Activated naive CD8-positive, alpha-beta T cell treated with anti-CD3 and anti-CD28 coated beads, Interleukin-2, amount 50 U/mL, for 24 hours (primary cell): Measurements from ENCODE around the gene OTULIN.
A peak's percentile ranks its signal among the peaks of the same experiment; 100 is the strongest.

Experiments
- ATAC-seq: fragments of 150-1000 bp; cut with Tn5 transposase; one replicate; pipeline ENCODE4 v1.10.0; 2021
- DNase-seq: peaks from one replicate; pipeline ENCODE4 v3.0.0; 2021
- H3K27ac Mint-ChIP-seq: one replicate; pipeline ENCODE4 v1.8.0; 2021; ENCODE audit warnings: mild to moderate bottlenecking, mixed read lengths
- H3K27me3 Mint-ChIP-seq: one replicate; pipeline ENCODE4 v1.8.0; 2021; ENCODE audit warnings: mixed read lengths
- H3K36me3 Mint-ChIP-seq: one replicate; pipeline ENCODE4 v1.8.0; 2021; ENCODE audit warnings: low read depth, mixed read lengths
- H3K4me1 Mint-ChIP-seq: one replicate; pipeline ENCODE4 v1.8.0; 2021; ENCODE audit warnings: mixed read lengths
- H3K4me3 Mint-ChIP-seq: one replicate; pipeline ENCODE4 v1.8.0; 2021; ENCODE audit warnings: mild to moderate bottlenecking, moderate library complexity, mixed read lengths
- H3K9me3 Mint-ChIP-seq: one replicate; pipeline ENCODE4 v1.8.0; 2021; ENCODE audit warnings: mixed read lengths

Gene OTULIN

DNA sequence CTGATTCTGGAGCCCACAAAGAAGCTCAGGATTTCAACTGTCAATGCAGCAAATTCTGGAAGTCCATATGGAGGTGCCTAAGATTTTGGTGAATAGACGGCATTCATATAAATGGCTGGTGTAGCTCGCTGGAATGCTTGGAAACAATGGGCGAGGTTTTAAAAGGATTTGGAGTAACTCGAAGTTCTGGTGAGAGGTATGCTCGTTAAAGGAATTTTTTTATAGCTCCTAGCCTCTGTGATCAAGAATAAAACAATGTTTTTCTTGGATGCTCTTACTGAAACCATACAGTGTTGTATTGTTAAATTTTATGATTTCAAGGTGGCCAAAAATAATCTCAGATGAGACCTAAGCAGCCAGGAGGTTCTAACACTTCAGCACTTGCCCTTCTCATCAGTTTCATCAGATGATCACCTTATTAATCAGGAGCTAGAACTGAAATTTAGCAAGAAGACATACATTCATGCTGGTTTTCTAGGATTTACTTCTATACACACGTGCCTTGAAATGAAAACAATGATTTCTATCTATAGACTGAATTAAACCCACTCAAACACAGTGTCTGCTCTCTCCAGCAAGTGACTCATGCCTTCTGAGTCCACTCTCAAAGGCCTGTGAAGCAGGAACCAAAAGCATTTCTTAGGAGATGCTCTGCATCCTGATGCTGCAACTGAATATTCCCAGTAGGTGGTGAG, 79.2 kb downstream of the OTULIN start:
- Mint-ChIP-seq H3K27ac (no peak overlapping the region), H3K36me3 (peaks cover 28% of the 10 kb centered on the region), H3K4me3 (no peak overlapping the region), H3K4me1 (peaks cover 22% of the 10 kb centered on the region), H3K9me3 (no peaks in the 10 kb centered on the region), H3K27me3 (no peaks in the 10 kb centered on the region)
- ATAC-seq (no peak), DNase-seq (no peak)

DNA sequence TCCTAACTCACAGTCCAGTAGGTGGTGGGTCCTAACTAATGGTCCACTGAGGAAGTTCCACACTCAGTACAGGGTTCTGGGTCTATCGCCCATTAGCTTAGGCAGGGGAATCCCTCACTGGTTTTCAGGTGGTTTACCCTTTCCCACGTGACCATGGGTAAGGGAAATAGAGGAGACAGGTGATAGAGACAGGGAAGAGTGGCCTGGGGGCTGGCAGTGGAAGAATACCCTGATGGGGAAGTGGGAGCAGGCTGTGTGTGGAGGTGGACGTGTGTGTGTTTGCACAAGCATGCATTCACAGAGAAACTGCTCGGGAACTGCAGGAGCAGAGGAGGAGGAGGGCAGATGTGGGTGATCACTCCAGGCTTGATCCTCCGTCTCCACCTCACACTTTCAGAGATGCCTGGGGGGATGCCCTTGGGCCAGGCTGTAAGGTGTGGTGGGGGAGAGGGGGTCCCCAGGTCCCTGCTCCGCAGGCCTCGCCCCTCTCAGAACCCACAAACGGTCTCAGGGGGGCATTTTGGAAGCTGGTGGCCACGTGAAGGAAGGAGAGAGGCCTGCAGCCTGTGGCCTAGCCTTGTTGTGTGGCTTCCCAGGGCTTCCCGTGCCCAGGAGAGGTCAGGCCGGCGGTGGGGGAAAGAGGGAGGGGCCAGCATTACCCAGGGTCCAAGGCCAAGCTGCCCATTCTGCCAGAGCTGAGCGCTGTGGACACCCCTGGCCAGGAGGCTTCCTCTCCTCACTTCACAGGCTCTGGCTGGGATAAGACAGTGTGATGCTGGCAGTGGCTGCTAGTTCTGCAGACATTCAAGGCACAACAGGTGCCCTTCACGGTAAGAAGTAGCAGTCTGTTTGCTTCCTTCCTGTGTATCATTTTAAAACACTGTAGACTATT, 80.0 kb downstream of the OTULIN start:
- peaks cover 28% of the 10 kb centered on the region for H3K4me1 Mint-ChIP-seq
- H3K4me3 Mint-ChIP-seq, result no peak overlapping the region
- no peaks in the 10 kb centered on the region for H3K9me3 Mint-ChIP-seq
- peaks cover 26% of the 10 kb centered on the region for H3K36me3 Mint-ChIP-seq
- ATAC-seq (no peak), DNase-seq (no peak)
- no peak overlapping the region for H3K27ac Mint-ChIP-seq
- H3K27me3 Mint-ChIP-seq, result no peaks in the 10 kb centered on the region

DNA sequence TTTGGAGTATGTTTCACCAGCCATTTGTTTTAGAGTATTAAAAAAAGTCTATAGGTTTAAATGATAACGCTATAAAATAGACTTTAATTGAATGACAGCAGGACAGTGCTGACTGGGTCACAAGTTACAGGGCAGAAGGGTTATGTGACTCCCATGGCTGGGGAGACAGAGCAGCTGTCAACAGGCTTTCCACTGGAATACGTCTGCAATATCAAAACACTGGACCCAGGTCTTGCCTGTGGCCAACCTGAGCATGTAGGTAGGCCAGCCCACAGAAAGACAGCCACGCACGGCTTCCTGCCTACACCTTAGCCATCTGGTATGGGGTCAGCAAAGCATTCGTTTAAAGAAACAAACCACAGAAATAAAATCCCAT, 80.7 kb downstream of the OTULIN start:
- ATAC-seq (no peak), DNase-seq (no peak)
- Mint-ChIP-seq H3K4me1 (peaks cover 31% of the 10 kb centered on the region), H3K4me3 (no peak overlapping the region), H3K27me3 (no peaks in the 10 kb centered on the region), H3K9me3 (no peaks in the 10 kb centered on the region), H3K27ac (no peak overlapping the region), H3K36me3 (peaks cover 30% of the 10 kb centered on the region)

DNA sequence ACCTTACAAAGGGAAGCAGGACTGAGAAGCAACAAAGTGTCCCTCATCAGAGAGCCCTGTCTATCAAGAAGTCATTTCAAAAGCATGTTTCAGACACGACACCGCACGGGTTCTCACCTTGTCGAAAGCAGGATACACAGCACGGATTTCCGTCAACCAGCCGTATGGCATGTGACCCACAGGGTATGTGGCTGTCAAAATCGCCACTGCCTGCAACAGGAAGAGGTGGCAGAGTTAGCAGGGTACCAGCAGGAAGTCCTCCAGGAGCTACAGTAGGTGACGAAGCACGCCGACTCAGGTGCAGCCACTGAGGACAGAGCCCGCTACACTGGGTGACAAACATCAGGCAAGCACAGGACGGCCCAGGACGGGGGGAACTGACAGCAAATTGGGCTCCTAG, 81.2 kb downstream of the OTULIN start:
- Mint-ChIP-seq H3K36me3 (peaks cover 34% of the 10 kb centered on the region), H3K27ac (peak overlapping the region; percentile 61), H3K27me3 (no peaks in the 10 kb centered on the region), H3K4me3 (no peak overlapping the region), H3K4me1 (peaks cover 32% of the 10 kb centered on the region), H3K9me3 (no peaks in the 10 kb centered on the region)
- ATAC-seq (peak; percentile 55), DNase-seq (peak; percentile 7)

DNA sequence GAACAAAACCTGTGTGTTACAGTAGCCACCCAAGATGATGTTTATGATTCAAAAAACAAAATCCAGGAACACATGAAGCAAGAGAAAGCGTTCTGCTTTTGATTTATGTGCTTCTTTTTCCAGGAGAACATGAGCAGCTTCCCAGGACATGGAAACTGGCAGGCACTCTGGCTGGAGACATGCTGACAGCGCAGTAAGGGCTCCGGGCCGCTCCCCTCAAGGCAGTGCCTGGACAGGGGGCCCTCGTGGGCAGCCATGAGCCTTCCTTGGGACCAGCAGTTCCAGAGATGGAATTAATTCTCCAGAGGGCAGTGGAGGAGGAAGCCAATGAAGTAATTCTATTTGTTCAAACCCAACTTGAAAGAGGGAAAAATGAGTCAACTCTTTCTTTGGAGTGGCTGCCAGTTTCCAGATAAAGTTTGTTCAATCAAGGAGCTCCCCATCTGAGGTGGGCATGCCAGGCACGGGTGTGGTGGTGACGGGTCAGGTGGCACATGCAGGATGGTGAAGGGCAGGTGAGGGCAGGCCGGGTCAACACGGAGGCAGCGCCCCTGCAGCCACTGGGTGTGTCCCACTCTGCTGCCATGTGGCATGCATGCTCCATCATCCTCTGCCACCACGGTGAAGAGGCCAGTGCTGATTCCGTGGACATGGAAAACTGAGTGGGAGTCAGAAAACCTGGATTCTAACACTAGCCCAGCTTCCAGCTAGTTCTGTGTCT, 83.8 kb downstream of the OTULIN start:
- H3K4me3 Mint-ChIP-seq, result no peak overlapping the region
- no peaks in the 10 kb centered on the region for H3K27me3 Mint-ChIP-seq
- peaks cover 26% of the 10 kb centered on the region for H3K4me1 Mint-ChIP-seq
- DNase-seq (no peak), ATAC-seq (no peak)
- H3K9me3 Mint-ChIP-seq, result no peaks in the 10 kb centered on the region
- peaks cover 38% of the 10 kb centered on the region for H3K36me3 Mint-ChIP-seq
- H3K27ac Mint-ChIP-seq, result no peak overlapping the region
